VCaP (cell line): ENCODE measurements around the gene SLC25A20.
A peak's percentile ranks its signal among the peaks of the same experiment; 100 is the strongest.
"Not testable (repeated sequence)": the region's sequence is repeated elsewhere in the genome, so short reads cannot be mapped to it uniquely, and the experiment has no call there.

Experiments used
- H3K27ac ChIP-seq: fragments of 450-650 bp; 2 replicates; pipeline ENCODE4 v1.5.1; 2017
- TF ChIP-seq, protein P1 (sequence below): fragments of 450-650 bp; conservative IDR thresholded peaks from 2 replicates; pipeline ENCODE4 v1.5.1; 2017; ENCODE audit warnings: mild to moderate bottlenecking, moderate library complexity

Gene SLC25A20

DNA sequence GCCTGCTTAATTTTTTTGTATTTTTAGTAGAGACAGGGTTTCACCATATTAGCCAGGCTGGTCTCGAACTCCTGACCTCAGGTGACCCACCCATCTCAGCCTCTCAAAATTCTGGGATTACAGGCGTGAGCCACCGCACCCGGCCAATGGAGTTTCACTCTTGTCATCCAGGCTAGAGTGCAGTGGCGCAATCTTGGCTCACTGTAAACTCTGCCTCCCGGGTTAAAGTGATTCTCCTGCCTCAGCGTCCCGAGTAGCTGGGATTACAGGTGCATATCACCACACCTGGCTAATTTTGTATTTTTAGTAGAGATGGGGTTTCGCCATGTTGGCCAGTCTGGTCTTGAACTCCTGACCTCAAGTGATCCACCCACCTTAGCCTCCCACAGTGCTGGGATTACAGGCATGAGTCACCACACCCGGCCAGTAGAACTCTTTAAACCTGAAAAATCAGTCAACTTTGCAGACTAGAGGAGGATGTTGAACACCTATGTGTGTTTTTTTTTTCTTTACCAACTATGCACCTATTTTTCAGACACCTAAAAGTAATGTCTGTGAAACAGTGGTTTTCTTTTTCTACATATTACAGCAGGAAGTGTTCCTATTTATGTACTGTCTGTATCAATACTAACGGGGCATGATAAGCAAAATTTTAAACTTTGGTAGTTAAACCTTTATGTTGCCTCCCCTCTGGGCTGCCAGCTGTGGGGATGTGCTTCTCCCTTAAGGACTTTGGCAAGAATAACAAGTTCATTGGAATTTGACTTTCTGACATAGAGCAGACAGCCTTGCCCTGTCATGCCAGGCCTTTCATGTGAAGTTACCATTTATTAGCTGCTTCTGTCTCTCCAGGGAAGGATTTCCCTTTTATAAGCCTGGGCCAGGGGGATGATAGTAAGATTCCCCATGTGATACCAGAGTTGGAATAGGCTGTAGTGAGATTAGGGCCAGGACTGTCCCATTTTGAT lies 28.0 kb upstream of the SLC25A20 start:
- TF ChIP-seq, protein P1, sequence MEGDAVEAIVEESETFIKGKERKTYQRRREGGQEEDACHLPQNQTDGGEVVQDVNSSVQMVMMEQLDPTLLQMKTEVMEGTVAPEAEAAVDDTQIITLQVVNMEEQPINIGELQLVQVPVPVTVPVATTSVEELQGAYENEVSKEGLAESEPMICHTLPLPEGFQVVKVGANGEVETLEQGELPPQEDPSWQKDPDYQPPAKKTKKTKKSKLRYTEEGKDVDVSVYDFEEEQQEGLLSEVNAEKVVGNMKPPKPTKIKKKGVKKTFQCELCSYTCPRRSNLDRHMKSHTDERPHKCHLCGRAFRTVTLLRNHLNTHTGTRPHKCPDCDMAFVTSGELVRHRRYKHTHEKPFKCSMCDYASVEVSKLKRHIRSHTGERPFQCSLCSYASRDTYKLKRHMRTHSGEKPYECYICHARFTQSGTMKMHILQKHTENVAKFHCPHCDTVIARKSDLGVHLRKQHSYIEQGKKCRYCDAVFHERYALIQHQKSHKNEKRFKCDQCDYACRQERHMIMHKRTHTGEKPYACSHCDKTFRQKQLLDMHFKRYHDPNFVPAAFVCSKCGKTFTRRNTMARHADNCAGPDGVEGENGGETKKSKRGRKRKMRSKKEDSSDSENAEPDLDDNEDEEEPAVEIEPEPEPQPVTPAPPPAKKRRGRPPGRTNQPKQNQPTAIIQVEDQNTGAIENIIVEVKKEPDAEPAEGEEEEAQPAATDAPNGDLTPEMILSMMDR = no peak
- peak overlapping the region; percentile 63; the same call in 1 of the 2 replicates for H3K27ac ChIP-seq

DNA sequence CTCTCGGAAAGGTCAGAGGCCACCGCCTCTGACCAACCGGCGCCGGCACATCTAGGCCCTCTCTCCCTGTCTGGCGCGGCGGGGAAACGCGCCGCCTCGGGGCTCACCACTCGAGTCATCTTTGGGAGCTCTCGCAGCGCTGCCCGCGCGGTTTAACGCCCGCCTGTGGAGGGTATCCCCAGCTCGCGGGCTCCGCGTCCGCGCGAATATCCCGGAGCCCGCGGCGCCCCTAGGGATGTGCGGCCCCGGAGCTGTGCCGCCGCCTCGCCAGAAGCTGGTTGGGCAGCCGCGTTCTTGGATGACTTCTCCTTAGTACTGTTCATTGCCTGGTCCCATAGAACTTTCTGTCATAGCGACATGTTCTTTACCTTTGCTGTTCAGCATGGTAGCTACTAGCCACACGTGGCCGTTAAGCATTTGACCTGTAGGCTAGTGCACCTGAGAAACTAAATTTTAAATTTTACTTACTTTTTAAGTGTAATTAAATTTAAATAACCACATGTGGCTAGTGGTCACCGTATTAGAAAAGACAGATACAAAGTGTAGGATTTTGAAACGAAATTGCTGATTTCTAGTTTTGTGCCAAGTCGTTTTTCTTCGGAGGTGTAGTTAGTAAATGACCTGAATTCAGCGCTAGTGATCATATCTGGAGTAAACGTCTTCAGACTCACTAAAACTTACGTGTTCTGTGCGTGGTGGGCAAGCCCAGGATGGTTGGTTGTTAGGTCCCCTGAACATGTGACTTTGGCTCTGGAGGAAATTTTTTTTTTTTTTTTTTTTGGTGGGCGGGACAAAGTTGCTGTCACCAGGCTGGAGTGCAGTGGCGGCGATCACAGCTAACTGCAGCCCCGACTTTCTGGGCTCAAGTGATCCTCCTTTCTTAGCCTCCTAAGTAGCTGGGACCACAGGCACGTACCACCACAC lies 20.8 kb upstream of the SLC25A20 start:
- peak overlapping the region; percentile 97 for H3K27ac ChIP-seq
- TF ChIP-seq, protein P1 = no peak

DNA sequence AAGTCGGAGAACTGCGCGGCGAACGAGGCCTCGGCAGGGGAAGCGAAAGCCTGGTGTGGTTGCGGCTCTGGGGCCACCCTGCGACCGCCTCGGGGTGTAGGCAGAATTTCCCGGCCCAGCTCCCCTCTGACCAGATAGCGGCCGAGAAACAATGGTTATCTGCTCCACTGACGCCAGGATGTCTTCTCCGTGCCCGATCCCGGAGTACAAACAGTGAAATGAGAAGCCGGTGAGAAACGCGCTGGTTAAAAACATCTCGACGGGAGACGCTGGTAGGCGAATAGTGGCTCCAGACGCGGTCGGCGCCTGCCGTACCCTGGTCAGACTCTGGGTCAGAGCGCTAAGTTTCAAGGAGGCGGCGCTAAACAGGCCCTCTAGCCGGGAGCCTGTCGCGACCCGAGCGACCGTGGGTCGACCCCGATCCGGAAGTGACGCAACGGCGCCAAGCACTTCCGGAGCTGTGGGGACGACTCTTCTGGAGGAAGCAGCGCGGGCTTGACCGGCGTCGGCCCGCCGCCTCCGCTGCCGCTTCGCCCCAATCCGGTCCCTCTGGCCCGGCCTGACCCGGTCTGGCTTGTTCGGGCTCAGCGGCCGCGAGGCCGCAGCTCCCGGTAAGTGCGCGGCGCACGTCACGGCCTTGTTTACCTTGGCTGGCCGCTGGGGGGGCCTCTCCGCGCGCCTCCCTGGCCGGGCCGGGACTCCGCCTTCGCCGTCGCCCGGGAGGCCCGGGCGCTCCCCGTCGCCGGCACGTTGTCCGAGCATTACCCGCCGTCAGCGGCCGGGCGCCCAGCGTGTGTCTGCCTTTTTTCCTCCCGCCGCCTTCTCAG lies 19.9 kb upstream of the SLC25A20 start, which contains the start of gene ARIH2:
ARIH2 (plus strand) TSS at position 455 of the 827 bp plus-strand sequence. CDS start 8,717 bp downstream, outside the sequence.
- TF ChIP-seq, protein P1 = peak; percentile 11; the same call in 1 of the 2 replicates
- H3K27ac ChIP-seq = peak within 1 kb of the TSS; percentile 97

DNA sequence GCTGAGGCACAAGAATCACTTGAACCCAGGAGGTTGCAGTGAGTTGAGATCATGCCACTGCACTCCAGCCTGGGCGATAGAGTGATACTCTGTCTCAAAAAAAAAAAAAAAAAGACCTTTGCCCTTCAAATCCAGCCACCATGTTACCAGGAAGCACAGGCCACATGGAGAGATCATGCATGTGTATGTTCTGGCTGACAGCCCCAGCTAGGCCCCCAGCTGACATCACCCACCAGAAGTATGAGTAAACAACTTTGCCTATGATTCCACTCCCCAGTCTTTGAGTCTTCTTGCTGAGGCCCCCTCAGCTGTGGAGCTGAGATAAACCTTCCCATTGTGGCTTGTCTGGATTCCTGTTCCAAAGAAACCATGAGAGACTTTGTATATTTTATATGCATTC lies 16.6 kb upstream of the SLC25A20 start:
- no peak overlapping the region for H3K27ac ChIP-seq
- TF ChIP-seq, protein P1 = no peak

DNA sequence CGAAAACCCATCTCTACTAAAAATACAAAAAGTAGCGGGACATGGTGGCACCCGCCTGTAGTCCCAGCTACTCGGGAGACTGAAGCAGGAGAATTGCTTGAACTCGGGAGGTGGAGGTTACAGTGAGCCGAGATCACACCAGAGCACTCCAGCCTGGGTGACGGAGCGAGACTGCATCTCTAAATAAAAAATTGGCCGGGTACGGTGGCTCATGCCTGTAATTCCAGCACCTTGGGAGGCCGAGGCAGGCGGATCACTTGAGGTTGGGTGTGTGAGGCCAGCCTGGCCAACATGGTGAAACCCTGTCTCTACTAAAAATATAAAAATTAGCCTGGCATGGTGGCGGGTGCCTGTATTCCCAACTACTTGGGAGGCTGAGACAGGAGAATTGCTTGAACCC lies 8.3 kb upstream of the SLC25A20 start:
- H3K27ac ChIP-seq = not testable (repeated sequence)

DNA sequence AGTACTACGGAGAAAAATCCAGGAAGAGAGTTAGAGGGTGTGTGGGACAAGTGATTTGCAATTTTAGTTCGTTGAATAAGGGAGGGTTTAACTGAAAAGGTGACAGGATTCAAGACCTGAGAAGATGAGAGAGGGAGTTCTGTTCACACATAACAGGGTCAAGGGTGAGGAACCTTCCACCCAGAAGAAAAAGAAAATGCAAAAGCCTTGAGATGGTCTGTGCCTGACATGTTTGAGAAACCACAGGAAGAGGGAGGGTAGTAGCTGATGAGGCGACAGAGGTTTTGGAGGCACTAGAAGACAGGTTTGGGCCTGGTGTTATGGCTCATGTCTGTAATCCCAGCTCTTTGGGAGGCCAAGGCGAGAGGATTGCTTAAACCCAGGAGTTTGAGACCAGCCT lies 591 bp upstream of the SLC25A20 start:
- peak overlapping the region; percentile 50 for H3K27ac ChIP-seq
- TF ChIP-seq, protein P1 = no peak
